WTC11 (cell line): ENCODE results near the gene MICA.

ENCODE experiments used
- ATF3 ChIP-seq: sonication (generic); formaldehyde crosslinking; conservative IDR thresholded peaks from 2 replicates; pipeline ENCODE4 v1.8.1; 2022; ENCODE audit warnings: mild to moderate bottlenecking, missing genetic modification reagents
- CTCF ChIP-seq: fragments of 200-600 bp; IDR thresholded peaks from 2 replicates; pipeline ENCODE4 v1.8.0; 2022; ENCODE audit warnings: antibody characterized with exemption
- ETV6 ChIP-seq: sonication (generic); formaldehyde crosslinking; IDR thresholded peaks from 2 replicates; pipeline ENCODE4 v1.8.1; 2022; ENCODE audit warnings: mild to moderate bottlenecking, missing genetic modification reagents
- FOXJ3 ChIP-seq: sonication (generic); formaldehyde crosslinking; IDR thresholded peaks from 2 replicates; pipeline ENCODE4 v1.9.0; 2021; ENCODE audit warnings: missing genetic modification reagents, mild to moderate bottlenecking, borderline replicate concordance
- HMGXB4 ChIP-seq: sonication (generic); formaldehyde crosslinking; IDR thresholded peaks from 2 replicates; pipeline ENCODE4 v1.8.1; 2023; ENCODE audit warnings: mild to moderate bottlenecking, moderate library complexity, missing genetic modification reagents
- MAX ChIP-seq: sonication (generic); formaldehyde crosslinking; IDR thresholded peaks from 2 replicates; pipeline ENCODE4 v1.8.0; 2022; ENCODE audit warnings: mild to moderate bottlenecking, missing genetic modification reagents
- NFYB ChIP-seq: sonication (generic); formaldehyde crosslinking; conservative IDR thresholded peaks from 2 replicates; pipeline ENCODE4 v1.8.0; 2022; ENCODE audit warnings: low read depth, missing genetic modification reagents
- RELA ChIP-seq: sonication (generic); formaldehyde crosslinking; IDR thresholded peaks from 2 replicates; pipeline ENCODE4 v1.8.1; 2022; ENCODE audit warnings: missing genetic modification reagents, mild to moderate bottlenecking, borderline replicate concordance
- SMAD3 ChIP-seq: sonication (generic); formaldehyde crosslinking; IDR thresholded peaks from 2 replicates; pipeline ENCODE4 v1.8.0; 2022; ENCODE audit warnings: missing genetic modification reagents, mild to moderate bottlenecking, borderline replicate concordance
- TEAD1 ChIP-seq: sonication (generic); formaldehyde crosslinking; IDR thresholded peaks from 2 replicates; pipeline ENCODE4 v1.8.0; 2022; ENCODE audit warnings: mild to moderate bottlenecking, missing genetic modification reagents

- TF ChIP-seq MAX (CRISPR knock-in tag): no peak
- TF ChIP-seq CTCF: no peak
- TF ChIP-seq NFYB (CRISPR knock-in tag): no peak
- TF ChIP-seq ATF3 (CRISPR knock-in tag): no peak
- TF ChIP-seq RELA: no peak
- no peak for TF ChIP-seq ETV6 (CRISPR knock-in tag)
- no peak for TF ChIP-seq TEAD1 (CRISPR knock-in tag)
- no peak for TF ChIP-seq SMAD3
- TF ChIP-seq HMGXB4: no peak
- no peak for TF ChIP-seq FOXJ3 (CRISPR knock-in tag)
These were observed 45.1 kb upstream of the MICA start for GRCh38 chr6:31358302-31358701.
